ENCODE measurements around the gene TMEM151B.

- TF ChIP-seq, protein P1, sequence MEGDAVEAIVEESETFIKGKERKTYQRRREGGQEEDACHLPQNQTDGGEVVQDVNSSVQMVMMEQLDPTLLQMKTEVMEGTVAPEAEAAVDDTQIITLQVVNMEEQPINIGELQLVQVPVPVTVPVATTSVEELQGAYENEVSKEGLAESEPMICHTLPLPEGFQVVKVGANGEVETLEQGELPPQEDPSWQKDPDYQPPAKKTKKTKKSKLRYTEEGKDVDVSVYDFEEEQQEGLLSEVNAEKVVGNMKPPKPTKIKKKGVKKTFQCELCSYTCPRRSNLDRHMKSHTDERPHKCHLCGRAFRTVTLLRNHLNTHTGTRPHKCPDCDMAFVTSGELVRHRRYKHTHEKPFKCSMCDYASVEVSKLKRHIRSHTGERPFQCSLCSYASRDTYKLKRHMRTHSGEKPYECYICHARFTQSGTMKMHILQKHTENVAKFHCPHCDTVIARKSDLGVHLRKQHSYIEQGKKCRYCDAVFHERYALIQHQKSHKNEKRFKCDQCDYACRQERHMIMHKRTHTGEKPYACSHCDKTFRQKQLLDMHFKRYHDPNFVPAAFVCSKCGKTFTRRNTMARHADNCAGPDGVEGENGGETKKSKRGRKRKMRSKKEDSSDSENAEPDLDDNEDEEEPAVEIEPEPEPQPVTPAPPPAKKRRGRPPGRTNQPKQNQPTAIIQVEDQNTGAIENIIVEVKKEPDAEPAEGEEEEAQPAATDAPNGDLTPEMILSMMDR (IDR thresholded peaks at IDR 0.05; ENCODE audit: insufficient read depth, low read depth, low read length): no peak
- no peak for TF ChIP-seq EZH2 (IDR thresholded peaks at IDR 0.05; ENCODE audit: insufficient read depth, low read length)
Measured at GRCh38 chr6:44265722-44266233, 4.5 kb upstream of the TMEM151B start.

Data from astrocyte (in vitro differentiated cells and primary cell).